Subcutaneous abdominal adipose tissue (tissue), 5 donors: ENCODE data around the gene CREB1.

Experiments
- H3K27ac ChIP-seq: one replicate; pipeline ENCODE4 v1.7.0; 2013; ENCODE audit warnings: low read depth, mild to moderate bottlenecking, inconsistent platforms, low read length, moderate library complexity
- H3K27me3 ChIP-seq, 5 donors: one replicate each; pipeline ENCODE4 v1.7.0; 2013; ENCODE audit warnings: low read length in 5 of 5, inconsistent platforms in 1 of 5; ENCODE audit not compliant: control insufficient read depth in 5 of 5, insufficient read depth in 4 of 5
- H3K36me3 ChIP-seq, 5 donors: one replicate each; pipeline ENCODE4 v1.7.0; 2013; ENCODE audit warnings: low read length in 5 of 5; ENCODE audit not compliant: control insufficient read depth in 5 of 5, insufficient read depth in 5 of 5
- H3K4me1 ChIP-seq, 5 donors: one replicate each; pipeline ENCODE4 v1.7.0; 2013; ENCODE audit warnings: low read length in 5 of 5, mild to moderate bottlenecking in 3 of 5, moderate library complexity in 1 of 5; ENCODE audit not compliant: control insufficient read depth in 5 of 5, insufficient read depth in 5 of 5
- H3K4me3 ChIP-seq, 5 donors: one replicate each; pipeline ENCODE4 v1.7.0; 2013; ENCODE audit warnings: low read length in 5 of 5, low read depth in 1 of 5
- H3K9ac ChIP-seq, 5 donors: one replicate each; pipeline ENCODE4 v1.7.0; 2013; ENCODE audit warnings: low read length in 5 of 5, mild to moderate bottlenecking in 4 of 5, moderate library complexity in 3 of 5
- H3K9me3 ChIP-seq, 5 donors: one replicate each; pipeline ENCODE4 v1.7.0; 2013; ENCODE audit warnings: low read length in 5 of 5; ENCODE audit not compliant: control insufficient read depth in 5 of 5
- donor health status: healthy.
- donor health status: healthy.
- donor health status: healthy.
- donor health status: healthy.
- donor health status: healthy.

CREB1 gene

GRCh38 chr2:207621501-207622039 lies 91.8 kb downstream of the CREB1 start:
- Histone ChIP-seq H3K4me3 (no peak overlapping the region), H3K9ac (no peak overlapping the region), H3K27ac (no peak overlapping the region), H3K27me3 (no peaks in the 10 kb centered on the region), H3K9me3 (no peaks in the 10 kb centered on the region), H3K4me1 (peaks cover 3 to 35% (median 25%) of the 10 kb centered on the region in 5 donors), H3K36me3 (peaks cover 4 to 28% (median 10%) of the 10 kb centered on the region in 5 donors)

- Histone ChIP-seq H3K27me3 (no peaks in the 10 kb centered on the region), H3K4me3 (peak overlapping the region; percentile 81 to 96 (median 93)), H3K9me3 (no peaks in the 10 kb centered on the region), H3K4me1 (peaks cover 3 to 29% (median 21%) of the 10 kb centered on the region in 5 donors), H3K27ac (peak overlapping the region; percentile 92), H3K36me3 (peaks cover 2 to 12% (median 4%) of the 10 kb centered on the region in 5 donors), H3K9ac (peak overlapping the region; percentile 81 to 92 (median 90))
These were observed 94.6 kb downstream of the CREB1 start for GRCh38 chr2:207624185-207625013.

DNA sequence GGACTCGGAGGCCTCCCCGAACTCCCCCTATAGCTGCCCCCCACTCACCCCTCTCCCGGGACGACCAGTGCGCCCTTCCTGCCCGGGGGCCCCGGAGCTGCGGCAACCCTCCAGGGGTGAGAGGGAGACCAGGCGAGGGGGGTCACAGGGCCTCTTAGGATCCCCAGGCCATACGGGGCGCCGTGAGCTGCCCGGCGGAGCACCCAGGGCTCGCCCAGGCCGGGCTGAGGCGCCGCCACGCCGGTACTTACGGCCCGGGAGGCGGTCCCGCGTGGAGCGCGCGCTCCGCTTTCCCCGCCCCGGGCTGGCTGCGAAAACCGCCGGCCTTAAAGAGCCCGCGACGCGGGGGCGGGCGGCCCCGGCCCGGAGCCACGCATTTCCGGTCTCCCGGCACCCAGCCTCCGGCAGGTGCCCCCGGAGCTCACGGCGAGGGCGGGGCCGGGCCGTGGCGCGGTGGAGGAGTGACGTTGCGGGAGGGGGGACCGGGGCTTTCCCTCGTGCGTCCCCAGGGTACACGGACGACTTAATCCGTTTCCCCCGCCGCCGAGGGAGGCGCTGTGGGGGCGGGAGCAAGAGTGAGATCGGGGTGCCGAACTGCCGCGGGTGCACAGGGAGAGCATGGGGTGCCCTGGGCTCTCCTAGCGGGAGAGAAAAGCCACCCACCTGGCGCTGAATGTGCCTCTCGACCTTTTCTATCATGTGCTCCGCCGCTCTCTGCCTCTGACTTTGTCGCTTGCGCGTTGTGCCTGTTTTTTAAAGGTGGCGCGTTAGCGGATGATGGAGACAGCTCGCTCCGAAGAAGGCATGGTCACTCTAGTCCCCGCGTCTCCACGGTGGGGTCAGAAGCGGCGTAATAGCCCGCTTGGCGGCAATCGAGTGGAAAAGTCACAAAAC lies 95.5 kb downstream of the CREB1 start, which contains the start of gene METTL21A:
TSS of gene METTL21A (minus strand) at position 381 of the 894 bp plus-strand sequence. CDS start 1,019 bp downstream, outside the sequence.
- no peaks in the 10 kb centered on the region for H3K9me3 ChIP-seq
- H3K27ac ChIP-seq, result peak within 1 kb of the TSS; percentile 92
- peak within 1 kb of the TSS; percentile 81 to 92 (median 90) for H3K9ac ChIP-seq
- H3K36me3 ChIP-seq, result peaks cover 0 to 12% (median 3%) of the 10 kb centered on the region in 5 donors
- H3K4me1 ChIP-seq, result peaks cover 3 to 29% (median 21%) of the 10 kb centered on the region in 5 donors
- peak within 1 kb of the TSS; percentile 81 to 96 (median 94) for H3K4me3 ChIP-seq
- no peaks in the 10 kb centered on the region for H3K27me3 ChIP-seq

DNA sequence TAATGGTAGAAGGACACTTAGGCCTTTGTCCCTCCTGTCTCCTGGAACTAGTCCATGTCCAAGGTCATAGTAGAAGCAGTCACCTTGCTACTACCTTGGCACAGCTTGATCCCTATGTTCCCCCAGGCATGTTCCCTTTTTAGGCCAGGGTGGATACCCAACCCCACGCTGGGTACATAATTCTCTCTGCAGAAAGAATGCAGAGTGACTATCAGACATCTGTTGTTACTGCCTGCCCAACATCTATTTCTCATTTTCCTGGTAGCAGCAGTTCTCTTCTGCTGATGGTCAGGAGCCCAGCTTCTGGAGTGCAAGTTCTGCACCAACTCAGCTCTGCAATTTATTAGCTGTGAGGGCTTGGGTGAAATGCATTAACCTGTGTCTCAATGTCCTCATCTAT lies 99.8 kb downstream of the CREB1 start:
- H3K4me3 ChIP-seq, result no peak overlapping the region
- H3K27ac ChIP-seq, result no peak overlapping the region
- H3K9me3 ChIP-seq, result no peaks in the 10 kb centered on the region
- H3K4me1 ChIP-seq, result peaks cover 0 to 17% (median 13%) of the 10 kb centered on the region in 5 donors
- no peak overlapping the region for H3K9ac ChIP-seq
- no peaks in the 10 kb centered on the region for H3K27me3 ChIP-seq
- H3K36me3 ChIP-seq, result no peaks in the 10 kb centered on the region

DNA sequence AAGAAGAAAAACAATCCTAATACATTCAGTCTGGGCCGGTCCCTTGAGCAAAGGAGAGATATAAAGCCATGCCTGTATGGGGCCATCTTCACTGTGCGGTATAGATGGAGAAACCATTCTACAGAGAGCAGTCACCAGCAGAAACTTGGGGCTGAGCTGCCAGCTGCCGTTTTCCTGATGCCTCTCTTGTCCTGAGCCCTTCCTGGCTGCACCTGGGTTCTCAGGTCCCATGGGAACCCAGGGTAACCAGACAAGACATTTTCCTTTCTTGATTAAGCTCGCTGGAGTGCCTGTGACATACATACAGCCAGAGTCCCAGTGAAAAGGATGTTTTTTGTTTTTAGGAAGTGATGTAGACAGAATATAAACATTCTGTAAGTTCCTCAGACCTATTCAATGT lies 100.7 kb downstream of the CREB1 start:
- Histone ChIP-seq H3K27ac (no peak overlapping the region), H3K9me3 (no peaks in the 10 kb centered on the region), H3K9ac (no peak overlapping the region), H3K36me3 (no peaks in the 10 kb centered on the region), H3K27me3 (no peaks in the 10 kb centered on the region), H3K4me1 (peaks cover 0 to 14% (median 13%) of the 10 kb centered on the region in 5 donors), H3K4me3 (no peak overlapping the region)

DNA sequence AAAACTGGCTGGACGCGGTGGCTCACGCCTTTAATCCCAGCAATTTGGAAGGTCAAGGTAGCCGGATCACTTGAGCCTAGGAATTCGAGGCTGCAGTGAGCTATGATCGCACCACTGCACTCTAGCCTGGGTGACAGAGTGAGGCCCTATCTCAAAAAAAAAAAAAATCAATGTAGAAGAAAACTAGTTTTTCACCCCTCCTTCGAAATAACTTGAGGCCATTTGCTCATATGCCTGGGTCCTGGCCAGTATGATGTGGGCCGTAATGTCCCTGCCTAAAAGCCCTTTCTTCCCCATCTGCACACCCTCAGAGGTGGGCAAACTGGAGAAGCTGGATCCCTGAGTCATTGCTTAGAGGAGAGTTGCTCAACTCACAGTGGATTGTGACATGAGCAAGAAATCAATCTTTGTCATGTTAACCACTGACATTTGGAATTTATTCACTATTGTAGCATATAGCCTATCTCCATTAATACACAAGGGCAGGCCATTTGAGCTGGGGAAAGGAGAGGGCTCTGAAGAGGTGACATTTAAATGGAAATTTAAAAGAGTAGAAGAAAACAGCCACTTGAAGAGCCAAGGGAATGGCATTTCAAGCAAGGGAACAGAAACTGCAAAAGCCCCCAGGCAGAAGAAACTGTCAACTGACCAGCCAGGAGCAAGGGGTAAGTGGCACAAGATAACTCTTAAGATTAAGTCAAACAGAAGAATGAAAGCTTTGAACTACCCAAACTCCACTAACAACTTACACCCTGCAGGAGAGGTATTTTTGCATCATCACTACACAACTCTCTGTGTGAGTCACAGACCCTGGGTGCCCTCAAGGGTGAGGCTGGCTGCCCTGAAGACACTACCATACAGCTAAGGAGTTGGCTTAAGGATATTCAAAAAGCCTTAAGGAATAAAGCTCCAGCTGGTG lies 103.1 kb downstream of the CREB1 start:
- Histone ChIP-seq H3K36me3 (no peaks in the 10 kb centered on the region), H3K4me3 (no peak overlapping the region), H3K9me3 (no peaks in the 10 kb centered on the region), H3K9ac (no peak overlapping the region), H3K27ac (no peak overlapping the region), H3K4me1 (peaks cover 0 to 6% (median 0%) of the 10 kb centered on the region in 5 donors), H3K27me3 (no peaks in the 10 kb centered on the region)

DNA sequence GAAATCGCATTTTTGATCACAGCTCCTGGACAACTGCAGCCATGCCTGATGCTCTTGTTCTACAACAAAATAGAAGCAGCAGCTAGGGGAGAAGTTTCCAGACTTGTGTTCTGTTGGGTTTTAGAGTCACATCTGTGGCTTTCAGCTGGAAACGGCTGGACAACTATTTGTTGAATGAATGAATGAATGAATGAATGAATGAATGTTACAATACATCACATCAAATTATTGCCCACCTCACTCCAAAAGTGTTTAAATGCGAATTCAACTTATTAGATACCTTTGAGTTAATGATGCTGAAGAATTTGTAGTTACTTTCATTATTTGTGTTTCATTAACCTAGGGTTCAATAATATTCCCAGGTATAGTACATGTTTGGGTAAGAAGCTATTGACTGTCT lies 103.9 kb downstream of the CREB1 start:
- no peak overlapping the region for H3K4me3 ChIP-seq

DNA sequence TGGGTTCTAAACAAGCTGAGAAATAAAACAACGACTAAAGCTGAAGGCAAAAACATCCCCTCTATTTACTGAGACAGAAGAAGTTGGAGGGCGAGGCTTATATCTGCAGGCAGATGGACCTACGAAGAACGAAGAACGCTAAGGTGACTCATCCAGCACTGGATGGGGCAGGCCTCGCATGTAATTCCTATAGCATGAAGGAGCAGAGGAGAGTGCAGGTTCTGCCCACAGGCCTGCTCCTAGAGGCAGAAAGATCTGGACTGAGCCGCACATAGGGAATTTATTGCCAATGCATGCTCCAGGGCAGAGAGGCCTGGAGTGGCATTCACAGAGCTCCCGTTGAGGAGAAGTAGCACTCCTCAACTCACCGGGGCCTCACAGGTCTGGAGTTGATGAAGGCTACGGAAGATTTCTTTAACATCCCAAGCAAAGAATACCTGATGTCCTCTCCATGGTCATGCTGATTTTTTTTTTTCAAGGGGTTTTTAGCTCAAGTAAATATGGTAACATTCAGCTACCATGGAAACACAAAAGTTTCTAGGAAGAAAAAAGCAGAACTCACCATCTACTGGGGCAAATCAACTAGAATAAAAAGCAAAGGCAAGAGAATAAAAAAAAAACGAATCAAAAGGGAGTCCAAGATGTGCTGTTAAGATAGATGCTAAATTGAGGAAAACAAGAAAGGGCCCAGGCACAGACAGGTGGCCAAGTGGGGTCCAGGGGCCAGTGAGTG lies 105.9 kb downstream of the CREB1 start:
- Histone ChIP-seq H3K4me1 (peaks cover 0 to 6% (median 0%) of the 10 kb centered on the region in 5 donors), H3K9ac (no peak overlapping the region), H3K9me3 (peaks cover 0 to 4% (median 0%) of the 10 kb centered on the region in 5 donors), H3K27me3 (no peaks in the 10 kb centered on the region), H3K27ac (no peak overlapping the region), H3K4me3 (no peak overlapping the region), H3K36me3 (no peaks in the 10 kb centered on the region)

More for the DNA sequence above, 103.9 kb downstream of the CREB1 start:
- no peak overlapping the region for H3K9ac ChIP-seq
- no peaks in the 10 kb centered on the region for H3K27me3 ChIP-seq
- H3K27ac ChIP-seq, result no peak overlapping the region
- H3K9me3 ChIP-seq, result no peaks in the 10 kb centered on the region
- peaks cover 0 to 6% (median 0%) of the 10 kb centered on the region in 5 donors for H3K4me1 ChIP-seq
- no peaks in the 10 kb centered on the region for H3K36me3 ChIP-seq
